Type B pancreatic cell (in vitro differentiated cells): Measurements from ENCODE around the gene CFAP68. TPM values are rescaled to one million over a fixed set of nuclear protein-coding genes. Genes with fewer than 3 reads are reported as not detected.

Source experiments
- DNase-seq: peaks from one replicate; pipeline ENCODE4 v3.0.0; 2021; ENCODE audit warnings: mixed read lengths; ENCODE audit not compliant: unreplicated experiment; ENCODE audit errors: extremely low spot score
- H3K27ac Mint-ChIP-seq: 2 replicates; pipeline ENCODE4 v1.8.0; 2021; ENCODE audit warnings: mild to moderate bottlenecking, mixed read lengths
- H3K27me3 Mint-ChIP-seq: 2 replicates; pipeline ENCODE4 v1.8.0; 2021; ENCODE audit warnings: mixed read lengths
- H3K36me3 Mint-ChIP-seq: 2 replicates; pipeline ENCODE4 v1.8.0; 2021; ENCODE audit warnings: mixed read lengths
- H3K4me1 Mint-ChIP-seq: one replicate; pipeline ENCODE4 v1.8.0; 2021; ENCODE audit warnings: mixed read lengths; ENCODE audit not compliant: unreplicated experiment
- H3K4me3 Mint-ChIP-seq: 2 replicates; pipeline ENCODE4 v1.8.0; 2021; ENCODE audit warnings: mild to moderate bottlenecking, mixed read lengths
- H3K9me3 Mint-ChIP-seq: 2 replicates; pipeline ENCODE4 v1.8.0; 2021; ENCODE audit warnings: mixed read lengths
- CTCF ChIP-seq: fragments of 200-600 bp; sonication (generic); conservative IDR thresholded peaks from 2 replicates; pipeline ENCODE4 v1.5.0; 2021; ENCODE audit warnings: antibody characterized with exemption, mild to moderate bottlenecking
- total RNA-seq: library from RNA; stranded (reverse); gene quantifications from 2 replicates; pipeline ENCODE4 v1.2.1, GENCODE V29; 2021; ENCODE audit warnings: low replicate concordance

The CFAP68 gene
- total RNA-seq, 1 donor from 2014 or later = 24.0 TPM

GRCh38 chr11:111851636-111852035 is 27.7 kb upstream of the CFAP68 start:
- no peak overlapping the region for H3K4me3 Mint-ChIP-seq
- peaks cover 24% of the 10 kb centered on the region for H3K36me3 Mint-ChIP-seq
- no peaks in the 10 kb centered on the region for H3K9me3 Mint-ChIP-seq
- no peaks in the 10 kb centered on the region for H3K27me3 Mint-ChIP-seq
- no peak overlapping the region for H3K27ac Mint-ChIP-seq
- TF ChIP-seq CTCF = peak; percentile 21
- DNase-seq = no peak
- peaks cover 7% of the 10 kb centered on the region for H3K4me1 Mint-ChIP-seq

- Mint-ChIP-seq H3K9me3 (no peaks in the 10 kb centered on the region), H3K27me3 (no peaks in the 10 kb centered on the region), H3K36me3 (peaks cover 20% of the 10 kb centered on the region), H3K27ac (no peak overlapping the region), H3K4me1 (peaks cover 2% of the 10 kb centered on the region), H3K4me3 (no peak overlapping the region)
- TF ChIP-seq CTCF = no peak
- DNase-seq = no peak
These were observed 27.2 kb upstream of the CFAP68 start for GRCh38 chr11:111852103-111852502.

- no peak for DNase-seq
These were observed 23.8 kb upstream of the CFAP68 start for GRCh38 chr11:111855506-111855905.

GRCh38 chr11:111860257-111860656 is 19.1 kb upstream of the CFAP68 start:
- no peaks in the 10 kb centered on the region for H3K4me1 Mint-ChIP-seq
- peaks cover 15% of the 10 kb centered on the region for H3K36me3 Mint-ChIP-seq
- H3K27ac Mint-ChIP-seq = no peak overlapping the region
- no peak overlapping the region for H3K4me3 Mint-ChIP-seq
- H3K27me3 Mint-ChIP-seq = no peaks in the 10 kb centered on the region
- DNase-seq = no peak
- H3K9me3 Mint-ChIP-seq = no peaks in the 10 kb centered on the region
- TF ChIP-seq CTCF = no peak

More at GRCh38 chr11:111855506-111855905, 23.8 kb upstream of the CFAP68 start:
- no peaks in the 10 kb centered on the region for H3K4me1 Mint-ChIP-seq
- H3K4me3 Mint-ChIP-seq = no peak overlapping the region
- TF ChIP-seq CTCF = no peak
- H3K27ac Mint-ChIP-seq = no peak overlapping the region
- H3K27me3 Mint-ChIP-seq = no peaks in the 10 kb centered on the region
- H3K36me3 Mint-ChIP-seq = peaks cover 25% of the 10 kb centered on the region
- no peaks in the 10 kb centered on the region for H3K9me3 Mint-ChIP-seq

- Mint-ChIP-seq H3K9me3 (no peaks in the 10 kb centered on the region), H3K36me3 (peaks cover 13% of the 10 kb centered on the region), H3K4me3 (peak overlapping the region; percentile 30), H3K27ac (no peak overlapping the region), H3K4me1 (peaks cover 9% of the 10 kb centered on the region), H3K27me3 (no peaks in the 10 kb centered on the region)
- no peak for DNase-seq
- no peak for TF ChIP-seq CTCF
These were observed 9.2 kb upstream of the CFAP68 start for GRCh38 chr11:111870113-111870512.

GRCh38 chr11:111870522-111870885 is 8.8 kb upstream of the CFAP68 start:
- H3K4me1 Mint-ChIP-seq = peaks cover 9% of the 10 kb centered on the region
- H3K36me3 Mint-ChIP-seq = peaks cover 13% of the 10 kb centered on the region
- H3K27me3 Mint-ChIP-seq = no peaks in the 10 kb centered on the region
- H3K4me3 Mint-ChIP-seq = peak overlapping the region; percentile 95
- no peak for DNase-seq
- H3K27ac Mint-ChIP-seq = peak overlapping the region; percentile 82
- TF ChIP-seq CTCF = no peak
- H3K9me3 Mint-ChIP-seq = no peaks in the 10 kb centered on the region
